ENCODE measurements around the gene TPR. TPM values are rescaled to one million over a fixed set of nuclear protein-coding genes. Genes with fewer than 3 reads are reported as not detected.
"Not testable (repeated sequence)": the region's sequence is repeated elsewhere in the genome, so short reads cannot be mapped to it uniquely, and the experiment has no call there.

The TPR gene
- polyA plus RNA-seq (2013, experiment 1 of 2; ENCODE audit: insufficient read length): 55.8 TPM
- 44.0 TPM for polyA plus RNA-seq (2013, experiment 2 of 2; ENCODE audit: insufficient read length)

GRCh38 chr1:186375152-186375928 lies at the start of gene TPR, which contains the start of gene ODR4:
Gene TPR (minus strand): TSS chr1:186375253. CDS start chr1:186375028, 225 bp downstream.
Gene ODR4 (plus strand): TSS chr1:186375838. CDS start chr1:186379786, 3,948 bp downstream.
- peak; percentile 100 for DNase-seq

GRCh38 chr1:186424539-186424938 lies 49.5 kb upstream of the TPR start:
- peak; percentile 18 for DNase-seq

GRCh38 chr1:186421446-186421845 lies 46.4 kb upstream of the TPR start:
- no peak for DNase-seq

- DNase-seq: no peak
These were observed 45.9 kb upstream of the TPR start for GRCh38 chr1:186420923-186421322.

- no peak for DNase-seq
These were observed 45.3 kb upstream of the TPR start for GRCh38 chr1:186420311-186420710.

GRCh38 chr1:186418503-186418902 lies 43.5 kb upstream of the TPR start:
- DNase-seq: no peak

GRCh38 chr1:186413319-186413718 lies 38.3 kb upstream of the TPR start:
- DNase-seq: peak; percentile 37

GRCh38 chr1:186409091-186409490 lies 34.0 kb upstream of the TPR start:
- no peak for DNase-seq

- DNase-seq: peak; percentile 75
These were observed 29.5 kb upstream of the TPR start for GRCh38 chr1:186404454-186405051.

GRCh38 chr1:186403632-186404031 lies 28.6 kb upstream of the TPR start:
- no peak for DNase-seq

GRCh38 chr1:186401446-186401845 lies 26.4 kb upstream of the TPR start:
- peak; percentile 63 for DNase-seq

GRCh38 chr1:186392711-186393110 lies 17.7 kb upstream of the TPR start:
- DNase-seq: not testable (repeated sequence)

- DNase-seq: no peak
These were observed 16.8 kb upstream of the TPR start for GRCh38 chr1:186391841-186392240.

GRCh38 chr1:186390925-186391324 lies 15.9 kb upstream of the TPR start:
- no peak for DNase-seq

- no peak for DNase-seq
These were observed 11.8 kb upstream of the TPR start for GRCh38 chr1:186386725-186387383.

- DNase-seq: no peak
These were observed 871 bp upstream of the TPR start for GRCh38 chr1:186375929-186376319.

GRCh38 chr1:186374303-186375151 lies 526 bp downstream of the TPR start:
- peak; percentile 4 for DNase-seq

GRCh38 chr1:186347837-186348691 lies 27.0 kb downstream of the TPR start:
- peak; percentile 9 for DNase-seq

- DNase-seq: no peak
These were observed 34.3 kb downstream of the TPR start for GRCh38 chr1:186340772-186341171.

GRCh38 chr1:186337554-186337953 lies 37.5 kb downstream of the TPR start:
- no peak for DNase-seq

GRCh38 chr1:186330758-186331157 lies 44.3 kb downstream of the TPR start:
- no peak for DNase-seq

Measured in fibroblast of skin of back (primary cell).